Osteocyte (in vitro differentiated cells): ENCODE results near the gene ATP2A3. TPM values are rescaled to one million over a fixed set of nuclear protein-coding genes. Genes with fewer than 3 reads are reported as not detected.

ENCODE experiments used
- DNase-seq: peaks from one replicate; pipeline ENCODE4 v3.0.0; 2021; ENCODE audit warnings: mixed read lengths; ENCODE audit not compliant: unreplicated experiment; ENCODE audit errors: extremely low spot score
- H3K27ac Mint-ChIP-seq: one replicate; pipeline ENCODE4 v1.8.0; 2021; ENCODE audit warnings: mild to moderate bottlenecking, mixed read lengths; ENCODE audit not compliant: unreplicated experiment
- H3K27me3 Mint-ChIP-seq: one replicate; pipeline ENCODE4 v1.8.0; 2021; ENCODE audit warnings: mixed read lengths; ENCODE audit not compliant: unreplicated experiment
- H3K36me3 Mint-ChIP-seq: one replicate; pipeline ENCODE4 v1.8.0; 2021; ENCODE audit warnings: mixed read lengths; ENCODE audit not compliant: unreplicated experiment
- H3K4me1 Mint-ChIP-seq: one replicate; pipeline ENCODE4 v1.8.0; 2021; ENCODE audit warnings: mixed read lengths; ENCODE audit not compliant: unreplicated experiment
- H3K4me3 Mint-ChIP-seq: one replicate; pipeline ENCODE4 v1.8.0; 2021; ENCODE audit warnings: mild to moderate bottlenecking, moderate library complexity, mixed read lengths; ENCODE audit not compliant: unreplicated experiment
- H3K9me3 Mint-ChIP-seq: one replicate; pipeline ENCODE4 v1.8.0; 2021; ENCODE audit warnings: mixed read lengths; ENCODE audit not compliant: unreplicated experiment
- CTCF ChIP-seq: fragments of 200-600 bp; sonication (generic); IDR thresholded peaks from 2 replicates; pipeline ENCODE4 v1.5.0; 2021; ENCODE audit warnings: antibody characterized with exemption, mild to moderate bottlenecking, moderate library complexity
- total RNA-seq: library from RNA; stranded (reverse); gene quantifications from 2 replicates; pipeline ENCODE4 v1.2.1, GENCODE V29; 2021

ATP2A3 gene
- total RNA-seq, 1 donor from 2014 or later: not detected

- Mint-ChIP-seq H3K4me3 (no peak overlapping the region), H3K27ac (no peak overlapping the region), H3K9me3 (peaks cover 5% of the 10 kb centered on the region), H3K27me3 (peaks cover 28% of the 10 kb centered on the region), H3K4me1 (peaks cover 5% of the 10 kb centered on the region), H3K36me3 (no peaks in the 10 kb centered on the region)
- DNase-seq: no peak
- no peak for TF ChIP-seq CTCF
Measured at GRCh38 chr17:3972281-3972731, 8.1 kb upstream of the ATP2A3 start.

GRCh38 chr17:3970668-3971067, 6.4 kb upstream of the ATP2A3 start:
- peaks cover 5% of the 10 kb centered on the region for H3K9me3 Mint-ChIP-seq
- H3K4me1 Mint-ChIP-seq: no peaks in the 10 kb centered on the region
- no peak for TF ChIP-seq CTCF
- no peak overlapping the region for H3K4me3 Mint-ChIP-seq
- H3K27ac Mint-ChIP-seq: no peak overlapping the region
- no peaks in the 10 kb centered on the region for H3K36me3 Mint-ChIP-seq
- peaks cover 32% of the 10 kb centered on the region for H3K27me3 Mint-ChIP-seq
- no peak for DNase-seq

- DNase-seq: no peak
- no peak overlapping the region for H3K4me3 Mint-ChIP-seq
- H3K4me1 Mint-ChIP-seq: peaks cover 6% of the 10 kb centered on the region
- TF ChIP-seq CTCF: no peak
- H3K36me3 Mint-ChIP-seq: no peaks in the 10 kb centered on the region
- peaks cover 4% of the 10 kb centered on the region for H3K9me3 Mint-ChIP-seq
- peaks cover 37% of the 10 kb centered on the region for H3K27me3 Mint-ChIP-seq
- H3K27ac Mint-ChIP-seq: no peak overlapping the region
Measured at GRCh38 chr17:3969963-3970362, 5.7 kb upstream of the ATP2A3 start.

- no peak overlapping the region for H3K27ac Mint-ChIP-seq
- no peak overlapping the region for H3K4me3 Mint-ChIP-seq
- peaks cover 39% of the 10 kb centered on the region for H3K27me3 Mint-ChIP-seq
- peaks cover 9% of the 10 kb centered on the region for H3K4me1 Mint-ChIP-seq
- DNase-seq: no peak
- no peaks in the 10 kb centered on the region for H3K9me3 Mint-ChIP-seq
- TF ChIP-seq CTCF: no peak
- no peaks in the 10 kb centered on the region for H3K36me3 Mint-ChIP-seq
Measured at GRCh38 chr17:3968886-3969524, 4.8 kb upstream of the ATP2A3 start.

- H3K4me1 Mint-ChIP-seq: peaks cover 13% of the 10 kb centered on the region
- DNase-seq: no peak
- no peak overlapping the region for H3K27ac Mint-ChIP-seq
- no peaks in the 10 kb centered on the region for H3K36me3 Mint-ChIP-seq
- no peaks in the 10 kb centered on the region for H3K9me3 Mint-ChIP-seq
- TF ChIP-seq CTCF: no peak
- no peak overlapping the region for H3K4me3 Mint-ChIP-seq
- peaks cover 44% of the 10 kb centered on the region for H3K27me3 Mint-ChIP-seq
Measured at GRCh38 chr17:3968015-3968414, 3.8 kb upstream of the ATP2A3 start.
